HG03095 (cell line): ENCODE data around the gene RRAS2.

Source experiments
- ATAC-seq: cut with Tn5 transposase; IDR thresholded peaks from one replicate; pipeline ENCODE4 v1.9.1; 2021; ENCODE audit warnings: moderate library complexity; ENCODE audit not compliant: unreplicated experiment

The RRAS2 gene

DNA sequence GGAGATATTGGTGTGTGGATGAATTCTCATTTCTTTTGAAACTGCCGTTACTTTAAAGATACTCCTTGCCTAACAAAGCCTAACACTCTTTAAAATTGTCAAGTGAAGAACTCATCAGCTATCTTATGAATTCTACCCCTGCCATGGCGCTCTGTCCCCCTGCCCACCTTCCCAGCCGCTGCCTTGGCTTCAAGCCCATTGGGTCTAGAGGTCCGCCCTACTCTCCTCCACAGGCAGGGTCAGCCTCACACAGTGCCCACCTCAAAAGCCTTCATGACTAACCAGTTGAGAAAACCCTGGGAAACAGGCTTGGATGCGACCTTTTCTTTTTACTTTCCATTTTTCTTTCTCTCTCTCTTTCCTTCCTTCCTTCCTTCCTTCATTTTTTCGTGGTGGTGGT lies 128.6 kb downstream of the RRAS2 start:
- ATAC-seq: no peak

DNA sequence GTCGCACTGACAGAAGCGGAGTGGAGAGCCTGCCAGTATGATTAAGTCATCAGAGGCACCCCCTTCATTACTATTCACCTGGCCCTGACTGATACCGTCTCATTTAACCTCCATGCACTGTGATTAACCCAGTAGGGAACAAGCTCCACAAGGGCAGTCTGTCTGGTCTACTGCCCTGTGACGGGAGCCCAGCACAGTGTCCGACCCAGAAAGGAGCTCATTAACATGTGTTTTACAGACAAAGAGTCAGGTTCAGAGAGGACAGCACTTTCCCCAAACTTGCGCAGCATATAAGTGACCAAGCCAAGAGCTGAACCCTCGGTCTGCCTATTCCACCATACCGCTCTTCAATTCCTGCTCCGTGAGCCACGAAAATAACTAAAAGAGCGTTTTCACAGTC lies 129.5 kb downstream of the RRAS2 start:
- no peak for ATAC-seq

DNA sequence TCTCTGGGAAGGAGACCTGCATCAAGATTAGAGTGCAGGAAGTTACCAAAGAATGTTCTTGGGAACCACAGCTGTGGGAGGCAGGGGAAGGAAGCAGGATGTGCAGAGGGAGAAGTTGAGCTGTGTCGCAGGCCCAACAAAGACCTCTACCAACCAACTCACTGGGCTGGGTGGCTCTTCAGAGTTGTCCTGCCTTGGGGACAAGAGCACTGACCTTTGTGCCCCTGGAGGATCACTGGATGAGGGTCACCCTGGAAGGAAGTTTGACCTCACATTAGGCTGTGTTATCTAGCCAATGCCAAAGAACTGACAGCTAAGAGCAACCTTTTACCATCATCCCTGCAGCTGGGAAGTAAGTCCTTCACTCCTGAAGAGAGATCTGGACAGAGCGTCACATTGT lies 130.6 kb downstream of the RRAS2 start:
- no peak for ATAC-seq
